Mucosa of rectum (tissue), 2 donors: Measurements from ENCODE around the gene PER1.

Experiments
- H3K27ac ChIP-seq, 2 donors: one replicate each; pipeline ENCODE4 v1.7.0; 2013; ENCODE audit warnings: inconsistent platforms in 2 of 2, low read depth in 2 of 2, low read length in 2 of 2
- H3K27me3 ChIP-seq, 2 donors: one replicate each; pipeline ENCODE4 v1.7.0; 2013; ENCODE audit warnings: low read length in 2 of 2; ENCODE audit not compliant: control insufficient read depth in 2 of 2, insufficient read depth in 2 of 2
- H3K36me3 ChIP-seq, 2 donors: one replicate each; pipeline ENCODE4 v1.7.0; 2013; ENCODE audit warnings: low read length in 2 of 2; ENCODE audit not compliant: control insufficient read depth in 2 of 2, insufficient read depth in 2 of 2
- H3K4me1 ChIP-seq, 2 donors: one replicate each; pipeline ENCODE4 v1.7.0; 2013; ENCODE audit warnings: low read length in 2 of 2, mild to moderate bottlenecking in 1 of 2; ENCODE audit not compliant: control insufficient read depth in 2 of 2, insufficient read depth in 2 of 2
- H3K4me3 ChIP-seq, 2 donors: one replicate each; pipeline ENCODE4 v1.7.0; 2013; ENCODE audit warnings: low read length in 2 of 2
- H3K9ac ChIP-seq, 2 donors: one replicate each; pipeline ENCODE4 v1.7.0; 2013; ENCODE audit warnings: low read length in 2 of 2, low read depth in 1 of 2, mild to moderate bottlenecking in 1 of 2
- H3K9me3 ChIP-seq, 2 donors: one replicate each; pipeline ENCODE4 v1.7.0; 2013; ENCODE audit warnings: low read length in 2 of 2; ENCODE audit not compliant: control insufficient read depth in 2 of 2
- donor health status: healthy.
- donor health status: Normal muscosa, but diverticular disease.

Gene PER1

DNA sequence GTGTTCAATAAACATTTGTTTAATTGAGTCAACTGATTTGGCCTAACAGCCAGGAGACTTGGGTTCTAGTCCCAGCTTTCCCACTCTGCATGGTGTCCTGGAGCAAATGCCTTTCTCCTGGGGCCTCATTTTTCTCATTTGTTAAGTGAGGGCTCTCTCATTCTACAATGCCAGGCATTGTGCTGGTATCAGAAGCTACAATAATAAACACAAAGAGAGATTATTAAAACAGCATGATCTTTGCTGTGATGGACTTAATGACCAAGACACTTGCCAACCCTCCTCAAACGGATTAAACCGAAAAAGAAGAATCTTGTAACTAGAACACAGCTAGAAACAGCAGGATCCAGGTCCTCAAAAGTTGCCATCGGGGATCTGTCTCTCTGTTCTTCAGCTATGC lies 15.3 kb upstream of the PER1 start:
- Histone ChIP-seq H3K27ac (no peak overlapping the region), H3K27me3 (no peaks in the 10 kb centered on the region), H3K36me3 (no peaks in the 10 kb centered on the region), H3K4me3 (no peak overlapping the region), H3K9me3 (no peaks in the 10 kb centered on the region), H3K9ac (no peak overlapping the region), H3K4me1 (peaks cover 14 to 20% of the 10 kb centered on the region in 2 donors)

DNA sequence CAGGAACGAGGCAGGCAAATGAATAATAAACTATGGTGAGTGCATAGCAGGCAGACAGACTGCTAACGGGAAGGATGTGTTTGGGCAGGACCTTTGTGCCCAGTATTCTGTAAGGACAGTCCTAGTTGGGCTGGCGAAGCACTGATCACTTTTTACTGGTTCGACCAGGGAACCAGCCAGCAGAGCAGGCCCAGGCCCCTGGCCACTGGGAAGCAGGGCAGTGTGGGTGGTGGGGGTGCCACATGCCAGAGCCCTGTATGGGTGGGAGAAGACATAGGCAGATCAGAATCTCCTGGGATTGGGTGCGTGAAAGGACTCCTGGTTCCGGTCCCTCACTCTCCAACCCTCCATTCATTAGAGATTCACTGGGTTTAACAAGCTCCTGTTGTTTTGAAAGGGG lies 14.5 kb upstream of the PER1 start:
- Histone ChIP-seq H3K9ac (no peak overlapping the region), H3K9me3 (no peaks in the 10 kb centered on the region), H3K4me3 (no peak overlapping the region), H3K36me3 (no peaks in the 10 kb centered on the region), H3K4me1 (peaks cover 19 to 24% of the 10 kb centered on the region in 2 donors), H3K27me3 (no peaks in the 10 kb centered on the region), H3K27ac (no peak overlapping the region)

DNA sequence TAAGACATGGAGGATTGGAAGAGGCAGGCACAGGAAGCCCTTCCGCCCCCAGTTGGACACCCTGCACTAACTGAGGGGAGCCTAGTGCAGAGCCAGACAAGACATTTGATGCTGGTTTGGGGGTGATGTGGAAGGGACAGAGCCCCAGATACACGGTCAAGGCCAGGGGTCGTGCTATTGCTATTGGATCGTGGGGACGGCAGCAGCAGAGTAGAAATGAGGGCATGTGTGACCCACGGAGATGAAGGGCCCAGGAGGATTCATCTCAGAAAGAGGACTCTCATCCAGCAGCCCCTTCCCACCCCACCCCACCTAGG lies 12.6 kb upstream of the PER1 start:
- Histone ChIP-seq H3K9me3 (no peaks in the 10 kb centered on the region), H3K27me3 (no peaks in the 10 kb centered on the region), H3K9ac (no peak overlapping the region), H3K36me3 (peaks cover 12 to 13% of the 10 kb centered on the region in 2 donors), H3K27ac (peak overlapping the region; percentile 95 to 99), H3K4me1 (peaks cover 36% of the 10 kb centered on the region in 2 donors), H3K4me3 (no peak overlapping the region)

DNA sequence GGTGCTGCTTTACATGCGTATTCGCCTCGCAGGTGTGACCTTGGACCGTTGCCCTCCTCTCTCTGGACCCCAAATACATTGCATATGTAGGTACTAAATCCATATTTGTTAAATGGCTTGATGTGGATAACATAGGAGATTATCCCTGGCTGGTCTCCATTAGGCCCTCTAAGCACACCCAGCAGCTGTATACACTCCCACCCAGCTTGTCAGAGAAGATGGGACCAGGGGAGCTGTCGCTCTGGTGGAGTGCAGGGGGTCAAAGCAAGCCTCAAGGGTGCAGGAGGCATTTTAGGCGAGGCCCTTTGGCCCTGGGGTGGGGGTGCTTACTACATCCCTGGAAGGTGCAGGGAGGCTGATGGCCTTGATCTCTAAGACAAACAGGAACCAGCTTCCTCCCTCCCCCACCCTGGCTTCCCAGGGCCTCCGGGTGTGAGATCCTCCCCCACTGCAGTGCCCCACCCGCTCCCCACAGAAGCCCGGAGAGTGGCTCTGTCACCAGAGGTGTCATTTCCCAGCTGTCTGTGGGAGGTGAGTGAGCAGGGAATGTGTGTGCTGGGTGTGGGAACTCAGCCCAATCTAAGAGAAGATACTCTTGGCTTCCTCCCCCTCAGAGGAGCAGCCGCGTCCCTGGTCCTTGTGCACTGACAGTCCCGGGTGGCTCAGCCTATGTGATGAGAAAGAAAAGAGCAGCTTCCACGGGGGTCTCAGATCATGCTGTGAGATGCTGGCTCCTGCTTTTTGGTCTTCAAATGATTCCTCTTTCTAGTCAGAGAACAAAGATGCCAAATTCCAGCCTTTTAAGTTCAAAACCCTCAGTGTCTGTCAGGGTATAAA lies 12.0 kb upstream of the PER1 start:
- peak overlapping the region; percentile 95 to 99 for H3K27ac ChIP-seq
- H3K9ac ChIP-seq: peak overlapping the region; percentile 45 to 60
- H3K27me3 ChIP-seq: no peaks in the 10 kb centered on the region
- H3K4me1 ChIP-seq: peaks cover 36 to 37% of the 10 kb centered on the region in 2 donors
- H3K9me3 ChIP-seq: no peaks in the 10 kb centered on the region
- peaks cover 16 to 17% of the 10 kb centered on the region in 2 donors for H3K36me3 ChIP-seq
- H3K4me3 ChIP-seq: peak overlapping the region; percentile 30 to 45

DNA sequence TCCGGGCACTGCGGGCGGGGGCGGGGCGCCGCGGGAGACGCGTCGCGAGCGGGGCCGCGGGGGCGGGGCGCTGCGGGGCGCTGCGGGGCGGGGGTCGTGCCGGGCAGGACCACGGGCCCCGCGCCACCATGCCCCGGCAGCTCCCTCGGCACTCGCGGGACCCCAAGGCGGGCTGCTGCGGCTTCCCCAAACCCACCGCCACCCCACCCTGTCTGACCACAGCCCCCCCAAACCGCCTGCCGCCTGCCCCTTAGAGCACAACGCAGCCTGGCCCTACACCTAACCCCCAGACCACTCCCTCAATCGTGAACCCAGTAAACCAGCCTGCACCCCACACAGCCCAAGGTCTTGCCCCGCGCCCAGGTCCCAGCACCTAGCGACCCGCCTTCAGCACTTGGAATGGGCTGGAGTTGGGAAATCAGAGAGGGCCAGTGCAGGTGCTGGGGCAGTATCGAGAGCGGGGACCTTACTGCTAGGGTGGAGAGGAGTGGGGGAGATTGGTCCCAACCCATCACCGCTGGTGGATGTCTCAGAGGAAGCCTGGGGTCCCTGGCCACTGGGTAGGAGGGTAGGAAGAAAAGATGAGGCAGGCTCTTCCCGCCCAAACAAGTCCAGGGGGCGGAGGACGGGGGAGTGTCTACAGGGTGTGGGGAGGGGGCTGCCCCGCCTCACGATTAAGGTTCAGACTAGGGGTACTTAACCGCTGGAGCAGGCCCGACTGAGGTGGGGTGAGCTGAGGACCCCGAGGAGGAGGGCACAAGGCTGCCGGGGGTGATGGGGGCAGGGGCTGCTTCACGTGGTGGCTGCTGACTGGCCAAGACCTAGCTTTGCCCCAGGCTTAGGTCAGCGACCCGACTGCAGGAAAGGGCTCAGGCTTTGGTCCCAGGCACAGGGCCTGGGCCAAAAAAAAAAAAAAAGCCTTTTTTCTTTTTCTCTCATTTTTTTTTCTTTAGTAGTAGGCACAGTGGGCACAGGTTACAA lies 11.1 kb upstream of the PER1 start:
- Histone ChIP-seq H3K4me3 (peak overlapping the region; percentile 54 to 69), H3K27ac (peak overlapping the region; percentile 95 to 99), H3K27me3 (no peaks in the 10 kb centered on the region), H3K4me1 (peaks cover 41 to 43% of the 10 kb centered on the region in 2 donors), H3K9ac (peak overlapping the region; percentile 82 to 100), H3K36me3 (peaks cover 16 to 17% of the 10 kb centered on the region in 2 donors), H3K9me3 (no peaks in the 10 kb centered on the region)

DNA sequence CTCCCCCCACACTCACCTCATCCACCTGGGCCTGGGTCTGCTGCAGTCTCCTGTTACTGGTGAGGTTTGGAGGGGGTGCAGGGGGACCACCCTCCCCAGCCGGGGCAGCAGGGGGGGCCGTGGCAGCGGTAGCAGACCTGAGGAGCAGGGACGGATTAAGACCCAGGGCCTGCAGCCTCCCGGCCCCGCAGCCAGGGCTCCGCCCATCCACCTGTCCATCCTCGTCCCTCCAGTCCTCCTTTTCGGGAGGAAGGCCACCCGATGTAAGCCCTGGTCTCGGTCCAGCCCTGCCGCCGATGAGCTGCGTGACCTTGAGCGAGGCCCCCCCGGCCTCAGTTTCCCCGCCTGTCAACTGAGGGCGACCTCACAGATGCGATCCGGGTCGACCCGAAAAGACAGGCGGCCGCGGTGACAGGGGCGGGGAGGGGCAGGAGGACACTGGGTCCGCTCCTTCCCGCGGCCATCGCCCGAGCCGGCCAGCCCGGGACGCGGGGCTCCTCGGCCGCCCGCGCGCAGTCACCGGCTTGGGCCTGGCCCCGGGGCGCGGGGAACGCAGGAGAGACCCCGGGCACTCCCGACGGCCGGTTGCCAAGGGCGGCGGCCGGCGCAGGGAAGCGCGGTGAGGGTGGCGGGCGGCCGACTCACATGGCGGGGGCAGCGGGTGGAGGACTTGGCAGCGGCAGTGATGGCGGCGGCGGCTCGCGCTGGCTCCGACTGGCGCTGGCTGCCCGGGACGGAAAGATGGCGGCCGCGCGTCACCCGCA lies 10.2 kb upstream of the PER1 start, which contains the start of gene VAMP2:
VAMP2 (minus strand) TSS at position 716 of the 764 bp plus-strand sequence; CDS start at position 647, 69 bp downstream.
- Histone ChIP-seq H3K9me3 (no peaks in the 10 kb centered on the region), H3K4me3 (peak within 1 kb of the TSS; percentile 82 to 89), H3K4me1 (peaks cover 41 to 43% of the 10 kb centered on the region in 2 donors), H3K36me3 (peaks cover 16 to 17% of the 10 kb centered on the region in 2 donors), H3K27ac (peak within 1 kb of the TSS; percentile 95 to 99), H3K27me3 (no peaks in the 10 kb centered on the region), H3K9ac (peak within 1 kb of the TSS; percentile 96 to 100)

DNA sequence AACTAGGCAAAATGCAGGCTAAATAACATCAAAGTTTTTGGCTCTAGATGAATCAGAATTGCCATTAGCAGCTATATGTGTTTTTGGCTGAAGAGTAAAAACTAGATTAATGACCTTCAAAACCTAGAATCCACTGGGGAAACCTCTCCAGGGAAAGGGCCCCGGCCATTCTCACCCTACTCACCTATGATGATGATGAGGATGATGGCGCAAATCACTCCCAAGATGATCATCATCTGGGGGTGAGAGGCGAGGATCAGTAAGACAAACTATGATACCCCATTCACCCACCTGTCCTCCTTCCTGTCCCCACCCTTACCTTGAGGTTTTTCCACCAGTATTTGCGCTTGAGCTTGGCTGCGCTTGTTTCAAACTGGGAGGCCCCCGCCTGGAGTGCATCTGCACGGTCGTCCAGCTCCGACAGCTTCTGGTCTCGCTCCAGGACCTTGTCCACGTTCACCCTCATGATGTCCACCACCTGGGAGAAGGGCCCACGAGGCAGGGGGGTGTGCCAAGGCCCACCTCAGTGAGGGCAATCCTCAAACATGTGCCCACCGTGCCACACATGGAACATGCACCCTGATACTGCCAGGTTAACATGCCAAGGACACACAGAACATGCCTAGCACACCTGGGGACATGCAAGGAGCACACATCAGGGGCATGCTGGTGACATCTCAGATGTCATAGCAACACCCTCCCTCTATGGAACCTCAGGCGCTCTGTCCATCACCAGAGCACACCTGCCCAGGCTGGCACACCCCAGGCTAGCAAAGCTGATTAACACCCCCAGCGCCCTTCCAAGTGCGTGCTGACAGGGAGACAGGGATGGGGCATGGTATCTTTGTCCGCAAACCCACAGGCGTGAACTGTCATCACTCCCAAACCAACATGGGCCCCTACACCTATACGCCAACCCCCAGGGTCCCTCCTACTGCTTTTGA lies 9.4 kb upstream of the PER1 start:
- H3K4me1 ChIP-seq: peaks cover 47 to 48% of the 10 kb centered on the region in 2 donors

DNA sequence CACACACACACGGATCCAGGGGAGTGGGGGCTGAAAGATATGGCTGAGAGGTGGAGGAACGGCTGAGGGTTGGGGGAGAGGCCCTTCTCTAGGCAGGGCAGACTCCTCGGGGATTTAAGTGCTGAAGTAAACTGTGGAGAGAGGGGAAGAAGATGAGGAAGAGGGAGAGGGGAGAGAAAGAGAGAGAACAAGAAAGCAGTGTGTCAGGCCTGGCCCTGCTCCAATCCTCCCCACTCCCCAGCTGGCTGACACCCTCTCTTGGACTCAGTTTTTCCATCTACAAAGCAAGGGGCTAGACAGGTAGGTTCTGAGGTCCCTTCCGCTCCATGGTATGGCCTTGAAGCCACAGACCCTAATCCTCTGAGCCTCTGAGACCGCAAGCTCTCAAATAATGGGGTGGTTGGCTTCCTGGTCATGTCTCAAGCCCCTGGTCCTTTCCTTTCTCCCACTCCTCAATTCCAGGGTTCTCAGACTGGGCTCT lies 8.6 kb upstream of the PER1 start:
- Histone ChIP-seq H3K27me3 (no peaks in the 10 kb centered on the region), H3K9me3 (no peaks in the 10 kb centered on the region), H3K4me3 (peak overlapping the region in 1 of 2 donors; percentile 23), H3K4me1 (peaks cover 49 to 51% of the 10 kb centered on the region in 2 donors), H3K36me3 (peaks cover 16 to 17% of the 10 kb centered on the region in 2 donors), H3K9ac (peak overlapping the region; percentile 3 to 100), H3K27ac (peak overlapping the region; percentile 95 to 99)

More for the DNA sequence above, 9.4 kb upstream of the PER1 start:
- H3K36me3 ChIP-seq: peaks cover 16 to 17% of the 10 kb centered on the region in 2 donors
- H3K9ac ChIP-seq: peak overlapping the region; percentile 96 to 100
- peak overlapping the region; percentile 82 to 89 for H3K4me3 ChIP-seq
- H3K27me3 ChIP-seq: no peaks in the 10 kb centered on the region
- no peaks in the 10 kb centered on the region for H3K9me3 ChIP-seq
- H3K27ac ChIP-seq: peak overlapping the region; percentile 95 to 99

DNA sequence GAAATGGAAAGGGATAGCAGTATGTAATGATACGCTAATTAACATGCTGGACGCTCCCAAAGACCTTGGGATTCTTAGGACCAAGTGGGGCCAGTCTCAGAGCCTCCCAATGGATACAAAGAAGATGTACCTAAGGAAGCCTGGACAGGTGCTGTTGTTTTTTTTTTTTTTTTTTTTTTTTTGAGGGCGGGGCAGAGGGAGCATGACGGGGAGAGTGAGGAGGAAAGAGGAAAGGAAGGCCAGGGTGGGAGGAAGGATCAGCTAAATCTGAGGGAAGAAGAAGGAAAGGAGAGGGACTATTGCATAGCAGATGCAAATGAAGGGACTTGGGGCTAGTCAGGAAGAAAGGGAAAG lies 8.0 kb upstream of the PER1 start:
- H3K27ac ChIP-seq: peak overlapping the region; percentile 10 to 26

More for the DNA sequence above, 8.0 kb upstream of the PER1 start:
- peaks cover 16 to 17% of the 10 kb centered on the region in 2 donors for H3K36me3 ChIP-seq
- peaks cover 55% of the 10 kb centered on the region in 2 donors for H3K4me1 ChIP-seq
- H3K9me3 ChIP-seq: no peaks in the 10 kb centered on the region
- H3K4me3 ChIP-seq: no peak overlapping the region
- no peaks in the 10 kb centered on the region for H3K27me3 ChIP-seq
- peak overlapping the region in 1 of 2 donors; percentile 100 for H3K9ac ChIP-seq
